ENCODE data around the gene SQOR.
A peak's percentile ranks its signal among the peaks of the same experiment; 100 is the strongest.

The SQOR gene

DNA sequence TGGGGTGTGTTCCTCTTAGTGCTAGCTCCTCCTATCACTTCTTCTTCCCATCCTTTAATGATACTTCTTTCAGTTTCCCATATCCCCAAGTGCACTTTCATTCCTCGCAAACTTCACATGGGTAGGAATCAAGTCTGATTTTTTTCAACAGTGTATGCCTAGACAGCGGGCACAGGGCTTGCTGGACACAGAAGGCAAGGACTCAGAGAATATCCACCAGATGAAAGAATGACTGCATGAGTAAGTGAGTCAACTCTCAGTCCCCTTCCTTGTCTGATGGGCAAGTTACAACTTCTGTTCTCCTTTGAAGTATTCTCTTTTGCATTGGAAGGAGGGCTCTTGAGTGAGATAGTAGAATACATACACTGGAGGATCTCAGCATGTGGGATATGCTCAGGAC lies 3.1 kb upstream of the SQOR start:
- H3K4me3 ChIP-seq (ENCODE audit: low read depth, low read length), result peak overlapping the region; percentile 52
- TF ChIP-seq, protein P1, sequence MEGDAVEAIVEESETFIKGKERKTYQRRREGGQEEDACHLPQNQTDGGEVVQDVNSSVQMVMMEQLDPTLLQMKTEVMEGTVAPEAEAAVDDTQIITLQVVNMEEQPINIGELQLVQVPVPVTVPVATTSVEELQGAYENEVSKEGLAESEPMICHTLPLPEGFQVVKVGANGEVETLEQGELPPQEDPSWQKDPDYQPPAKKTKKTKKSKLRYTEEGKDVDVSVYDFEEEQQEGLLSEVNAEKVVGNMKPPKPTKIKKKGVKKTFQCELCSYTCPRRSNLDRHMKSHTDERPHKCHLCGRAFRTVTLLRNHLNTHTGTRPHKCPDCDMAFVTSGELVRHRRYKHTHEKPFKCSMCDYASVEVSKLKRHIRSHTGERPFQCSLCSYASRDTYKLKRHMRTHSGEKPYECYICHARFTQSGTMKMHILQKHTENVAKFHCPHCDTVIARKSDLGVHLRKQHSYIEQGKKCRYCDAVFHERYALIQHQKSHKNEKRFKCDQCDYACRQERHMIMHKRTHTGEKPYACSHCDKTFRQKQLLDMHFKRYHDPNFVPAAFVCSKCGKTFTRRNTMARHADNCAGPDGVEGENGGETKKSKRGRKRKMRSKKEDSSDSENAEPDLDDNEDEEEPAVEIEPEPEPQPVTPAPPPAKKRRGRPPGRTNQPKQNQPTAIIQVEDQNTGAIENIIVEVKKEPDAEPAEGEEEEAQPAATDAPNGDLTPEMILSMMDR (IDR thresholded peaks at IDR 0.05; ENCODE audit: borderline replicate concordance, insufficient read depth, low read depth, low read length), result no peak

DNA sequence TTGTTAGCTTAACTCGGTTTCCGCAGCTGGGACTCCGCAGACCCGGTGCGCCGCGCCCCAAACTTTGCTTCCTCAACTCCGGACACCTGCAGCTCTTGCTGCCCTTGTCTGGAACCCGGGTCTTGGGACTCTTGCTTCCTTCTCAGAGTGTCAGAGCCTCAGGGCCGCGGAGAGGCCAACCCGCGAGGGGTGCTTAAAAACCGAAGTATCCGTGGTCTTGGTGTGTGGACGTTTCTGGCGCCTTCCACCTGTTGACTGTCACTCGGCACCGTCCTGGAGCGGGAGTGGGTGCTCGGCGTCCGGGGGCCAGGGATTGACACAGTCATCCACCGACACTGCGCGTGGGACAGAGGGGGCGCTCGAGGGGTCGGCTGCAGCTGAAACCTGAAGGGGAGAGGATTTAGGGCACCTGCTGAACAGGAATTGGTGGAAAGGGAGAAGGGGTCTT lies 386 bp downstream of the SQOR start:
- H3K4me3 ChIP-seq (ENCODE audit: low read depth, low read length), result peak overlapping the region; percentile 68
- TF ChIP-seq, protein P1 (IDR thresholded peaks at IDR 0.05; ENCODE audit: borderline replicate concordance, insufficient read depth, low read depth, low read length), result peak; percentile 77

DNA sequence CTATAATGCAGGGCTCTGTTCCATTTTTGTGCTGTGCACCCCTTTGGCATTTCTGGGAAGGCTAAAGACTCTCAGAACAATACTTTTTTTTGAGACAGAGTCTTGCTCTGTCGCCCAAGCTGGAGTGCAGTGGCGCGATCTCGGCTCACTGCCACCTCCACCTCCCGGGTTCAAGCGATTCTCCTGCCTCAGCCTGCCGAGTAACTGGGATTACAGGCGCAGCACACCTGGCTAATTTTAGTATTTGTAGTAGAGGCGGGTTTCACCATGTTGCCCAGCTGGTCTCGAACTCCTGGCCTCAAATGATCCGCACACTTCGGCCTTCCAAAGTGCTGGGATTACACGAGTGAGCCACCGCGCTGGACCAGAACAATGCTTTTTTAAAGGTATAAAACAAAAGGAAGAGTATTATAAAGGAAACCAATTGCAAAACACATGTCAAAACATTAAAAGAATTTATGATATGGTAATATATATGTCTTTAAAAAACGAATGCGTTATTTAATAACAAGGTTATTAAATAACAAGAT lies 999 bp downstream of the SQOR start:
- H3K4me3 ChIP-seq (ENCODE audit: low read depth, low read length), result peak overlapping the region; percentile 68
- TF ChIP-seq, protein P1 (IDR thresholded peaks at IDR 0.05; ENCODE audit: borderline replicate concordance, insufficient read depth, low read depth, low read length), result no peak

DNA sequence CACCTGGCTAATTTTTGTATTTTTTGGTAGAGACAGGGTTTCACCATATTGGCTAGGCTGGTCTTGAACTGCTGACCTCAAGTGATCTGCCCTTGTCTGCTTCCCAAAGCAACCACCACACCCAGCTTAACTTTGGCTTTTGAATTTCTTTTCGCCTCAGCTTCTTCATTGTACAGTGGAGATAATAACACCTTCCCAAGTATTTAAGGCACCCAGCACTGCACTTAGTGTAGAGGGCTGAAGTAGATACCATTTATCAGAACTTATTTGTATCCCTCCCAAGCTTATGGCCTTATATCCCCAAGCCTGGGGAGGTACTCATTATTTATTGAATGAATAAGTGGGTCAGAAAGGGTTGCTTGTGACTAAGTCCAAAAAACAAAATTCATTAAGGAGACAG lies 2.3 kb downstream of the SQOR start:
- no peak overlapping the region for H3K4me3 ChIP-seq (ENCODE audit: low read depth, low read length)
- TF ChIP-seq, protein P1 (IDR thresholded peaks at IDR 0.05; ENCODE audit: borderline replicate concordance, insufficient read depth, low read depth, low read length), result no peak

DNA sequence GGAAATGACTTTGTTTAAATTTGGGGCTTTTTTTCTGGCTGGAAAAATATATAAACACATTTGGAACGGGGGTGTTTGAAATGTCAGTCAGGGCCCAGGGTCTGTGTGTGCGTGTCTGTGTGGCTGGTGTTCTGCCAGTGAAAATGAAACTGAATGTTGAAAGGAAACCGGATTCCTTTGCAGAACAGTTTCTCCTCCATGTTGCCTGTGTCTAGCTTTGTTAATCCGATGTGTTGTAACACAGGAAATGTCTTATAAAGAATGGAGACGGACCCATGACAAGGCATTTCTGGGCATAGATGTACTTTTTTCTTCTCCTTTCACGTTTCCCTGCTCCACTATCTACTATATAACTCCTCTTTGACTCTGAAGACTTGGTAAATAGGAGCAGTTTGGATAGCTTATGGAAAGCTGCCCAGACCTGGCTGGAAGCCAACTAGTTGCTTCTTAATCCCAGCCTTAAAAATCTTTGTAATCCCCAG lies 2.8 kb downstream of the SQOR start:
- TF ChIP-seq, protein P1 (IDR thresholded peaks at IDR 0.05; ENCODE audit: borderline replicate concordance, insufficient read depth, low read depth, low read length), result no peak
- H3K4me3 ChIP-seq (ENCODE audit: low read depth, low read length), result no peak overlapping the region

DNA sequence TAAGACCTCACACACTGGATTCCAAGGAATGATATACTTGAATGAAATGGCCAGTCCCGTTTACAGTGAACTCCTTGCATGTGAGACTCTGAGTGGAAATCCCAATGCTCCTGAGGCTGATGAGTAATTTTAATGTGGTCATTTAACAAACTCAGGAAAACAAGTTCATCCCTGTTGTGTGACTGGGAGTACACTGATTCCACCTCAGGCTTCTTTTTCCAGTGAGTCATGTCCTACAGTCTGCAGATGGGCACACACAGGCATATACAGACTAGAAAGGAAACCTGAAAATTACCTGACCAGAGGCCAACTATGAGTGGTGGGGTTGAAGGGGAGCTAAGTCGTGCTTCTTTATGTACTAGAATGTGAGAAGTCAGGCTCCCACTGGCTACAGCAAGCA lies 5.8 kb downstream of the SQOR start:
- H3K4me3 ChIP-seq (ENCODE audit: low read depth, low read length), result no peak overlapping the region

DNA sequence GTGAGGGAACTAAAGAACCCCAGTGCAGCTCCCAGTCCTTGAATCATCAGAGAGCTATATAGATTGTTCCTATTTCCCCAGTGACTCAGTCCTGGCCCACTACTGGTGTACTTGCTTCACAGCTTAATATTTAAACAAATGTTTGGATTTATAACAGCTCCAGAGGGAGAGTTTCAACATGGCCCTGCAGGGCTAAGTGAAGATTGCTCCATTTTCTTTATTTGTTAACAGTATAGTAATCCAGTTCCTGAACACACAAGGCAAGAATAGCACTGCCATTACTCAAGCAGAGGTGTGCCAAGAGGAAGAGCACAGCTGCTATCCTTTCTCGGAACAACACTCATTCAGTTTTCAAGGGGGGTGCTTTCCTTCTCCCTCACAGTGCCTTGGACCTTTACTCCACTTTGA lies 6.5 kb downstream of the SQOR start:
- H3K4me3 ChIP-seq (ENCODE audit: low read depth, low read length), result no peak overlapping the region
- TF ChIP-seq, protein P1 (IDR thresholded peaks at IDR 0.05; ENCODE audit: borderline replicate concordance, insufficient read depth, low read depth, low read length), result no peak

More for the DNA sequence above, 5.8 kb downstream of the SQOR start:
- TF ChIP-seq, protein P1 (IDR thresholded peaks at IDR 0.05; ENCODE audit: borderline replicate concordance, insufficient read depth, low read depth, low read length), result no peak

Measured in GM12875 (cell line).